Astrocyte (in vitro differentiated cells and primary cell): ENCODE data around the gene RAPGEF5. TPM values are rescaled to one million over a fixed set of nuclear protein-coding genes. Genes with fewer than 3 reads are reported as not detected.

Experiments
- DNase-seq: peaks from one replicate; pipeline ENCODE4 v3.0.0-alpha.2; 2010; ENCODE audit warnings: low read depth
- FAIRE-seq: peaks from 2 replicates; lab custom pipeline; 2011; peaks lifted over from hg19 to GRCh38; lab: Jason Lieb, UNC
- H2AFZ ChIP-seq: 2 replicates; pipeline ENCODE4 v1.6.0; 2012; ENCODE audit warnings: low read depth, low read length, inconsistent platforms
- H3K27ac ChIP-seq: 2 replicates; pipeline ENCODE4 v1.5.1; 2011; ENCODE audit warnings: low read depth, low read length, inconsistent platforms
- H3K27me3 ChIP-seq: 2 replicates; pipeline ENCODE4 v1.6.0; 2011; ENCODE audit warnings: low read length, inconsistent platforms; ENCODE audit not compliant: insufficient read depth
- H3K36me3 ChIP-seq: 2 replicates; pipeline ENCODE4 v1.5.1; 2011; ENCODE audit warnings: low read length, inconsistent platforms; ENCODE audit not compliant: insufficient read depth
- H3K4me1 ChIP-seq: 2 replicates; pipeline ENCODE4 v1.5.1; 2011; ENCODE audit warnings: low read length, inconsistent platforms; ENCODE audit not compliant: insufficient read depth
- H3K4me2 ChIP-seq: 2 replicates; pipeline ENCODE4 v1.6.0; 2012; ENCODE audit warnings: low read length, inconsistent platforms
- H3K4me3 ChIP-seq: 2 replicates; pipeline ENCODE4 v1.5.1; 2011; ENCODE audit warnings: low read depth, mild to moderate bottlenecking, low read length, inconsistent platforms; ENCODE audit not compliant: insufficient read depth
- H3K79me2 ChIP-seq: 2 replicates; pipeline ENCODE4 v1.6.0; 2012; ENCODE audit warnings: mild to moderate bottlenecking, low read length, inconsistent platforms; ENCODE audit not compliant: insufficient read depth
- H3K9ac ChIP-seq: 2 replicates; pipeline ENCODE4 v1.6.0; 2012; ENCODE audit warnings: mild to moderate bottlenecking, low read length, inconsistent platforms
- H3K9me3 ChIP-seq: 2 replicates; pipeline ENCODE4 v1.5.1; 2012; ENCODE audit warnings: low read depth, mild to moderate bottlenecking, low read length, inconsistent platforms; ENCODE audit not compliant: insufficient read depth
- H4K20me1 ChIP-seq: 2 replicates; pipeline ENCODE4 v1.6.0; 2012; ENCODE audit warnings: low read length, inconsistent platforms; ENCODE audit not compliant: insufficient read depth
- H3K27ac Mint-ChIP-seq: one replicate; pipeline ENCODE4 v1.8.0; 2021; ENCODE audit warnings: mild to moderate bottlenecking, mixed read lengths; ENCODE audit not compliant: unreplicated experiment
- H3K27me3 Mint-ChIP-seq: one replicate; pipeline ENCODE4 v1.8.0; 2021; ENCODE audit warnings: low read depth, mixed read lengths; ENCODE audit not compliant: unreplicated experiment
- H3K36me3 Mint-ChIP-seq: one replicate; pipeline ENCODE4 v1.8.0; 2021; ENCODE audit warnings: low read depth, mixed read lengths; ENCODE audit not compliant: unreplicated experiment
- H3K4me1 Mint-ChIP-seq: one replicate; pipeline ENCODE4 v1.8.0; 2021; ENCODE audit warnings: low read depth, mixed read lengths; ENCODE audit not compliant: unreplicated experiment
- H3K4me3 Mint-ChIP-seq: one replicate; pipeline ENCODE4 v1.8.0; 2021; ENCODE audit warnings: mild to moderate bottlenecking, moderate library complexity, mixed read lengths; ENCODE audit not compliant: unreplicated experiment
- H3K9me3 Mint-ChIP-seq: one replicate; pipeline ENCODE4 v1.8.0; 2021; ENCODE audit warnings: mild to moderate bottlenecking, mixed read lengths; ENCODE audit not compliant: unreplicated experiment
- CTCF ChIP-seq: IDR thresholded peaks from 2 replicates; pipeline ENCODE4 v1.5.1; 2011; ENCODE audit warnings: low read depth, mild to moderate bottlenecking, inconsistent platforms, low read length, moderate library complexity; ENCODE audit not compliant: insufficient read depth
- EZH2 ChIP-seq: IDR thresholded peaks from 2 replicates; pipeline ENCODE4 v1.6.1; 2012; ENCODE audit warnings: mild to moderate bottlenecking, low read length, inconsistent platforms; ENCODE audit not compliant: insufficient read depth
- total RNA-seq: library from RNA; stranded (reverse); gene quantifications from 2 replicates; pipeline ENCODE4 v1.2.1, GENCODE V29; 2021

RAPGEF5 gene
- total RNA-seq, 1 donor from 2014 or later = 1.0 TPM

GRCh38 chr7:22137026-22137425 lies 219.9 kb downstream of the RAPGEF5 start:
- H3K79me2 ChIP-seq = no peaks in the 10 kb centered on the region
- H3K4me1 ChIP-seq = peaks cover 6% of the 10 kb centered on the region
- peak; percentile 78 for FAIRE-seq
- Mint-ChIP-seq H3K4me3 (no peak overlapping the region), H3K9me3 (no peaks in the 10 kb centered on the region), H3K27ac (peak overlapping the region; percentile 94), H3K27me3 (peaks cover 3% of the 10 kb centered on the region), H3K36me3 (no peaks in the 10 kb centered on the region), H3K4me1 (peaks cover 32% of the 10 kb centered on the region)
- H3K4me3 ChIP-seq = no peak overlapping the region
- H4K20me1 ChIP-seq = no peaks in the 10 kb centered on the region
- H3K4me2 ChIP-seq = peak overlapping the region; percentile 45
- no peaks in the 10 kb centered on the region for H3K27me3 ChIP-seq
- TF ChIP-seq EZH2 (no peak), CTCF (no peak)
- no peak overlapping the region for H3K9ac ChIP-seq
- no peak overlapping the region for H2AFZ ChIP-seq
- no peaks in the 10 kb centered on the region for H3K36me3 ChIP-seq
- peak overlapping the region; percentile 51 for H3K27ac ChIP-seq
- peak; percentile 84 for DNase-seq
- H3K9me3 ChIP-seq = no peaks in the 10 kb centered on the region

- H3K79me2 ChIP-seq = no peaks in the 10 kb centered on the region
- H3K9me3 Mint-ChIP-seq = no peaks in the 10 kb centered on the region
- H4K20me1 ChIP-seq = no peaks in the 10 kb centered on the region
- peaks cover 3% of the 10 kb centered on the region for H3K27me3 Mint-ChIP-seq
- DNase-seq = peak; percentile 35
- no peak overlapping the region for H3K9ac ChIP-seq
- no peak overlapping the region for H2AFZ ChIP-seq
- no peaks in the 10 kb centered on the region for H3K4me1 ChIP-seq
- H3K9me3 ChIP-seq = no peaks in the 10 kb centered on the region
- H3K27me3 ChIP-seq = no peaks in the 10 kb centered on the region
- no peak overlapping the region for H3K4me3 ChIP-seq
- H3K27ac ChIP-seq = no peak overlapping the region
- no peak overlapping the region for H3K27ac Mint-ChIP-seq
- H3K4me3 Mint-ChIP-seq = no peak overlapping the region
- no peak for FAIRE-seq
- H3K36me3 Mint-ChIP-seq = no peaks in the 10 kb centered on the region
- peaks cover 30% of the 10 kb centered on the region for H3K4me1 Mint-ChIP-seq
- H3K4me2 ChIP-seq = no peak overlapping the region
- TF ChIP-seq CTCF = no peak
- TF ChIP-seq EZH2 = no peak
- no peaks in the 10 kb centered on the region for H3K36me3 ChIP-seq
These were observed 227.0 kb downstream of the RAPGEF5 start for GRCh38 chr7:22129819-22130580.

GRCh38 chr7:22129166-22129565 lies 227.8 kb downstream of the RAPGEF5 start:
- no peaks in the 10 kb centered on the region for H4K20me1 ChIP-seq
- Mint-ChIP-seq H3K4me1 (peaks cover 30% of the 10 kb centered on the region), H3K36me3 (no peaks in the 10 kb centered on the region), H3K9me3 (no peaks in the 10 kb centered on the region), H3K27me3 (peaks cover 3% of the 10 kb centered on the region), H3K27ac (no peak overlapping the region), H3K4me3 (no peak overlapping the region)
- no peak for FAIRE-seq
- H3K27ac ChIP-seq = no peak overlapping the region
- no peak for DNase-seq
- no peaks in the 10 kb centered on the region for H3K79me2 ChIP-seq
- no peak overlapping the region for H3K9ac ChIP-seq
- H3K4me2 ChIP-seq = no peak overlapping the region
- no peak for TF ChIP-seq EZH2
- no peaks in the 10 kb centered on the region for H3K36me3 ChIP-seq
- H3K9me3 ChIP-seq = no peaks in the 10 kb centered on the region
- H2AFZ ChIP-seq = no peak overlapping the region
- H3K4me1 ChIP-seq = no peaks in the 10 kb centered on the region
- H3K27me3 ChIP-seq = no peaks in the 10 kb centered on the region
- no peak overlapping the region for H3K4me3 ChIP-seq
